Left kidney (tissue), 2 donors: ENCODE measurements around the gene FAM219A. TPM values are rescaled to one million over a fixed set of nuclear protein-coding genes. Genes with fewer than 3 reads are reported as not detected.
A peak's percentile ranks its signal among the peaks of the same experiment; 100 is the strongest.
"Not testable (repeated sequence)": the region's sequence is repeated elsewhere in the genome, so short reads cannot be mapped to it uniquely, and the experiment has no call there.

ENCODE experiments used
- DNase-seq: peaks from one replicate; pipeline ENCODE4 v3.0.0-alpha.2; 2013
- polyA plus RNA-seq: library from polyadenylated mRNA; unstranded; fragments of 120-200 nt; gene quantifications from one replicate; pipeline ENCODE4 v1.2.1, GENCODE V29; 2013; ENCODE audit not compliant: insufficient read length

Gene FAM219A
- polyA plus RNA-seq, 1 donor, result 13.0 TPM

DNA sequence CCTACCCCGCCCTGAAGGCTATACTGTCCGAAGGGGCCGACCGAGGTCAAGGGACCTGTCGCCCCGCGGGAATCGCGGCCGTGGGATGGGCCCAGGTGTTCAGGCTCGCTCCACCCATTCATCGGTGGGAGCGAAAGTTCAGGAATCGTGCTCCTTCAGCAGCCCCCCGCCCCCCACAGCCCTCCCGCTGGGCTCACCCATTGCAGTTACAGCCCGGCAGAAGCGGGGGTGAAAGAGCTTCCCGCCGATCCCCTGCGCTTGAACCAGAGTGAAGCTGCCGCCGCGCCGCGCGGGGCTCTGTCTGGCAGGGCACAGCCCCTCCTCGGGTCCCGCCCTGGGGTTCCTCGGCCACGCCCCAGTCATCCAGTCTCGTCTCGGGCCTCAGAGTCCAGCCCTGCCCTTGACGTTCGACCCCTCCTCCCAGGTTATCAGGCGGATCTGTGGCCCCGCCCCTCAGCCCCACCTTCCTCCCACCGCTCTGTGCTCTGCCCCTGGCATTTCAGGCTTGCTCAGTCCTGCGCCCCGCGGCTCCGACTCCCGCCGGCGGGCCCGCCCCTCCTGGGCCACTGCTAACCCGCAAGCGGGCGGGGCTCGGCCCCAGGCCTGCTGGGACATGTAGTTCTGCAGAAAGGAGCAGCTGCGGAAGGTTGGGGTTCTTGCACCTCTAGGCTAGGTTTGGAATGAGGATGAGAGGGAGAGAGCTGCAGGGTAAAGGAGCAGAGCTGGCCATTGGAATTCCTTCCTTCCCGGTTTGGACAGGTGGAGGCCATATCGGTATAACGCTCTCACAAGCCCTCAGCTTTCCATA lies 81.6 kb downstream of the FAM219A start, which contains the start of gene MYORG:
TSS of gene MYORG (minus strand) at position 303 of the 808 bp plus-strand sequence. CDS start 3,955 bp downstream, outside the sequence.
- peak; percentile 86 for DNase-seq

DNA sequence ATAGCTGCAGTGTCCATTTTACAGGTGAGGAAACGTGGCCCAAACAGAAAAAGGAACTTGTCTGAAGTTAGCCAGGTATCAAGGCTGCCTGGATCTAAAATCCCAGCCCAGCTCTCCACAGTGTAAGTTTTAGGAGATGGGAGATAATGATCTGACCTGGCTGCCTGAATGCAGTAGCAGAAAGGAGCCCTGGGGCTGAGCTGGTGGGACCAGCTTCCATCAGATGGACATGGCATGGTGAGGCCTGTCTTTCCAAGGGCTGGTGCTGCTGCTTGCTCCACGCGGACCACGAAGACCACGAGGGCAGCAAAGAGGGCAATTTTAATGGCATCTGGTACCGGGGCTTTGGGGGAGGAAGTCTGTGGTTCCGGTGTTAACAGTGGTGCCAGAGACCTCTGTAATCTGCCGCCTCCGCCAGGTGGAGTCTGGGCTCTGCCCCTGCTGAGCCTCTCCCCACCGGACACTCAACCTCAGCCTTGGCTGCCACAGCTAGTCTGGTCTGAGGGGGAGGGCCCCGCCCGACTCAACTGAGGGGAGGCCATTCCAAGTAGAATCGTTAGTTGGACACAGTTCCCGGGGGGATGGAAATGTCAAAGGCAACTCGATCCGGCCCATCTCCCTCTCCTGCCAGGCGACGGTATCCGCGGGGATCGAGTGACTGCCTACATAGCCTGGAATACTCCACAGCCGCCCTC lies 82.3 kb downstream of the FAM219A start:
- DNase-seq, result peak; percentile 50

DNA sequence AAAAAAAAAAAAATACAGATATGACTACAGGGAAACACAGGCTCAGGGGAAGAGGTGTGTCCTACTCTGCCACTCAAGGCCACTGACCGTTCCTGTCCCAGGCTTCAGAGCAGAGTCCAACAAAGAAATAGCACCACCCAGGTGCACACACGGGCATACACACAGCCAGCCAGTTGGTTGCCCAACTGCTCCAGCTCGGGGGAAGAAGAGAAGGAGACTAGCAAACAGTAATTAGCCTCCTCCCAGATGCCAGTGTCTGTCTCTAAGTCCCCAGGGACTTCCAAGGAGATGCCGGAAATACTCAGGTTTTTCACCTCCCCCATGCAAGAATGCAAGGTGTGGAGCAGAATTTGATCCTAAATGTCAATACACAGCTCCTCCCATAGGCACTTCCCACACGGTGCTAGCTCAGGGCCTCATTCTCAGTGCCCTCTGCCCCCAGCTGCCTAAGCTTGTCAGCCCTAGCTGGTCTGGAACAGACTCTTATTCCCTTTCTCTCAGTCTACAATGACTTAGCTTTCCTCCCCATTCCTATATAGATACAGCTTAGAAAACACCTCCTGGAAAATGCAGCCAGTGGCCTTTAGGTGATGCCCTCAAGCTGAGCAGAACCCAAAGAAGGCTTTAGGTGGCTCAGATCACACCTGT lies 83.3 kb downstream of the FAM219A start:
- DNase-seq, result no peak

DNA sequence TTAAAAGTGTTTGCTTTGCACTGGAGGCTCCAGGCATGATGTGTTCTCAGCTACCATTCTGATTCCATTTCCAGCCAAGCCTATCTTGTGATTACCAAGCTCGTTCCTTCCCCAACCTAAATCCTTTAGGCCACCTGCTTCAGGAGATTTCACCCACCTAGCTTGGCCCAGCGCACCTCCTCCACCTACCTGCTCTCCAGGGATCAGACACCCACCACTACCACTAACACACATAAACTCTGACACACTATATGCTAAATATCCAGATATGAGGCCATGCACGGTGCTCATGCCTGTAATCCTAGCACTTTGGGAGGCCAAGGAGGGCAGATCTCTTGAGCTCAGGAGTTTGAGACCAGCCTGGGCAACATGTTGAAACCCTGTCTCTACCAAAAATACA lies 84.0 kb downstream of the FAM219A start:
- DNase-seq, result no peak

DNA sequence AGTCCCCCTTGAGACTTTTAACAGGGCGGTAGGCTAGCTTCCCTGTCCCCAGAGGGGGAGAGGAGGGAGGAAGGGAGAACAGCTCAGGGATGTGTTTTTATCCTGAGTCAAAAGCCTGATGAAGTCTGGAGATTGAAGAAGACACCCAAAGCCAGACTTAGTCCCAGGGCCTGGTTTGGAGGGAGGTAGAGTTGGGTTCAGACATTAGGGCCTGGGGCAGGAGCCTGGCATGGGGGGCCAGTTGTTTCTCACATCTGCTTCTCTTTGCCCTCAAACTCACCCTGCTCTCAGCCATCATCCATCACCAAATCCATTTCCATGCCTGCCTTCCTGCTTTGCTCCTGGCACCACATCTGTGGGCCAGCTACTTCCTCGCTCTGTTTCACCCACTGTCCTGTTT lies 84.6 kb downstream of the FAM219A start:
- no peak for DNase-seq

DNA sequence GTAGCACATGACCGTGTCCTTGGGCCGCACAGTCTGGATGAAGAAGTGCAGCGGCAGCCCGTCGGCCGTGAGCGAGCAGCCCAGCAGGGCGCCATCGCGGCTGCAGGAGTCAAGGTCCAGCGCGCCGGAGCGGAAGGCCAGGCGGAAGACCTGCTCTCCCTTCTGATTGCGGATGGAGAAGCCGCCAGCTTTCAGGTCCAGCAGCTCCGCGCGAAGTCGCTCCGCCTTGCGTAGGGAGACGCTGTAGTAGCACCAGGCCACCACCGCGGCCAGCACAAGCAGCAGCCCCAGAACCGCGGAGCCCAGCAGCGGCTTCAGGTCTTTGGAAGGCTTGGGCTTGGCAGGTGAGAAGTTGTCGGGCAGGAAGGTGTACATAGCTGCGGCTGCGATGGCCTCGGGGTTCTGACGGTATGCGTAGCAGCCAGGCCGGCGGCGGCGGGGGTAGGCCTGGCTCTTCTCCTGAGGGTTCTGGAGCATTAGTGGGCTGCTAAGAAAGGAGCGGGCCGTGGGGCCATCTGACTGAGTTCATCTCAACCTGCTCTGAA lies 85.8 kb downstream of the FAM219A start:
- DNase-seq, result peak; percentile 32

DNA sequence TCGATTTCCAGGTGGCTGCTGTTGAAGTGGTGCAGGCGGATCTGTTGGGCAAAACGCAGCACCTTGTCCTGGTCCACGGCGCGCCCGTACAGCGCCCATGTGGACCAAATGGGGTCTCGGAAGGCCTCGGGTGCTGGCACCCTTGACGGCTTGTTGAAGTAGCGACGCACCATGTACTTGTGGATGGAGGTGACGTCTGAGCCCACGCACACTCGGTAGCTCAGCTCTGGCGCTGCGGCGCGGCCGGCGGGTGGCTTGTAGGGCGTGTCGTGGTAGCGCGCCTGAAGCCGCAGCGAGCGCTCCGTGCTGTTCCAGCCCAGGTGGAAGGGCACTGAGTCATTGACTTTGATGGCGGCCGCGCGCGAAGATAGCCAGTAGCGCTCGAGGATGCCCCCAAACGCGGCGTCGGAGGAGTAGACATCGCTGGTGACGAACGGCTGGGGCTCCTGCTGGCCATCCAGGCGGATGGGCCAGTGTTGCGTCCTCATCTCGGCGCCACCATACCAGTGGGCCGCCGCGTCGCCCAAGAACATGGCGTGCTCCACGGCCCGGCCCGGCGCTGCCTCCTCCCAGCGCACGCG lies 86.4 kb downstream of the FAM219A start:
- no peak for DNase-seq

DNA sequence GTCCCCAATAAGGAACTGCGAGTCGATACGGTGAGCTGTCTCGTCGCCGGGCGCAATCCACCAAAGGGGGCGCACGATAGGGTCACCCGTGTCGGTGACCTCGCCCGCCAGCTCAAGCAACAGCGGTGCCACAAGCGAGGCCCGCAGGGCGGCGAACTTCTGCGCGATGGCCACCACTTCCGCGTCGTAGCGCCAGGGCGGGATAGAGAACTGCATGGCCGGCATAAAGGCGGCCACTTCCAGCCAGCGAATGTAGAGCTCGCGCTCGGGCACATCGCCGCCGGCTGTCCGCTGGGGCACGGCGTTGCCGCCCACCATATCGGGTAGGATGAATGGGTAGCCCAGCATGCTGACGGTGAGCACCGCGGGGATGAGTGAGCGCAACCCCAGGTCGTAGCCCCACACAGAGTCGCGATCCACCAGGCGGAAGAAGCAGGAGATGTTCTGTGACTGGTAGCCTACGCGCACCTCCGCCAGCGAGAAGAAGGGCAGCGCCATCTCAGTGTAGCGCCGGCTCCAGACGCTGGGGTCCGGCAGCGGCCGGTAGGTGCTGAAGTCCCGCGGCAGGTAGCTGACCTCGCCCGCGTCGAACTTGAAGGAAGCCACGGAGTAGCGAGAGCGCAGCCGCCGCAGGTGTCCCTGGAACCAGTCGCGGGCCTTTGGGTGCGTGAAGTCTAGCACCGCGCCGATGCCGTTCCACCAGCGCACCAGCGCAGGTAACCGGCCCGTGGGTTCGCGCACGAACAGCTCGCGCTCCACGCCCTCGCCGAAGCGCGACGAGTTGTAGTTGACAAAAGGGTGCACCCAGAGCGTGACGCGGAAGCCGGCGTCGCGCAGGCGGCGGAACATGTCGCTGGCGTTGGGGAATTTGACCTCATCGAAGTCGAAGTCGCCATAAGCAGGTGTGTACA lies 87.1 kb downstream of the FAM219A start:
- no peak for DNase-seq

DNA sequence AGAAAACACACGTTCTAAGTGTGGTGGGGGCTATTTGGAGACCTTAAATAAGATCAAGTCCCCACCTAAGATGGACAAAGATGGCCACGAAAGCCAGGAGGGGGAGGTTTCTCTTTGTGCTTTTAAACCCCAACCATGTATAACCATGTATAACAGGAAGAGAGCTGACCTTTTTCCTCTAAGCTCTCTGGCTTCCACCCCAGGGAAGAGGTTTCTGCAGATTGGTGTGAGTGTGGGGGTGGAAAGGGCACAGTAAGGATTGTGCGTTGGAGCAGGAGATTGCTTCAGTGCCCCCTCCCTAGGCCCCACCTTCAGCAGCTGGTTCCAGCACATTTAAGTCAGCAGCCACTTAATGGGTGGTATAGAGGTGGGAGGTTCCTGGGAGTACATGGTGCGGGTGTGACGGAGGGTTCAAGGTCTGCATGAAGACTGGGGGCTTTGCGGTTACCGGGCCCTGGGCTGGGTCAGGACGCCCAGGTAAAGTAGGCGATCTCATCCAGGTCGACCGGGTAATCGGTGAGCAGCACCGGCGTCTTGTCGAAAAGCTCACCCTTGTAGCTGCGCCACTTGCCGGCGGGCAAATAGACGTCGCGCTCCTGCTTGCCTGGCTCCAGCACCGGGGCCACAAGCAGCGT lies 87.9 kb downstream of the FAM219A start:
- DNase-seq, result no peak

DNA sequence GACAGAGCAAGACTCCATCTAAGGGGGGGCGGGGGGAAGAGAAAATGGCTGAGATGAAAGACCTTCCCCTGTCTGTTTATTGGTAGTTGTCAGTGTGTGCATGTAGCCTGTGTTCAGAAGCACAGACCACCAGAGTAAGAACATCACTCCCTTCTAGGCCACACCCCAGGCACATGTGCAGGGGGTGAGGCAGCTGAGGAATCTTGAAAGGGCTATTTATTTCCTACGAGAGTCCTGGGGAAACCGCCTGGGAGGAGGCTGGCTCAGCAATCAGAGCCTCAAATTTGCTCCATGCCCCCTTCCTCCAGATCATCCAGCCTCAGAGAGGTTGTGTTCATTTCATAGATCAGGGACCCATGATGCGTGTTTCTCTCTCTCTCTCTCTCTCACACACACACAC lies 88.7 kb downstream of the FAM219A start:
- DNase-seq, result no peak

DNA sequence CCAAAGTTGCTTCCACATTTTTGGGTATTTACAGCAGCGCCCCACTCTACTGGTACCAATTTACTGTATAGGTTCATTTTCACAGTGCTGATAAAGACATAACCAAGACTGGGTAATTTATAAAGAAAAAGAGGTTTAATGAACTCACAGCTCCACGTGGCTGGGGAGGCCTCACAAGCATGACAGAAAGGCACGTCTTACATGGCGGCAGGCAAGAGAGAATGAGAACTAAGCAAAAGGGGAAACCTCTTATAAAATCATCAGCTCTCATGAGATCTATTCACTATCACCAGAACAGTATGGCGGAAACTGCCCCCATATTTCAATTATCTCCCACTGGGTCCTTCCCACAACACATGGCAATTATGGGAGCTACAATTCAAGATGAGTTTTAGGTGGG lies 89.6 kb downstream of the FAM219A start:
- DNase-seq, result not testable (repeated sequence)

DNA sequence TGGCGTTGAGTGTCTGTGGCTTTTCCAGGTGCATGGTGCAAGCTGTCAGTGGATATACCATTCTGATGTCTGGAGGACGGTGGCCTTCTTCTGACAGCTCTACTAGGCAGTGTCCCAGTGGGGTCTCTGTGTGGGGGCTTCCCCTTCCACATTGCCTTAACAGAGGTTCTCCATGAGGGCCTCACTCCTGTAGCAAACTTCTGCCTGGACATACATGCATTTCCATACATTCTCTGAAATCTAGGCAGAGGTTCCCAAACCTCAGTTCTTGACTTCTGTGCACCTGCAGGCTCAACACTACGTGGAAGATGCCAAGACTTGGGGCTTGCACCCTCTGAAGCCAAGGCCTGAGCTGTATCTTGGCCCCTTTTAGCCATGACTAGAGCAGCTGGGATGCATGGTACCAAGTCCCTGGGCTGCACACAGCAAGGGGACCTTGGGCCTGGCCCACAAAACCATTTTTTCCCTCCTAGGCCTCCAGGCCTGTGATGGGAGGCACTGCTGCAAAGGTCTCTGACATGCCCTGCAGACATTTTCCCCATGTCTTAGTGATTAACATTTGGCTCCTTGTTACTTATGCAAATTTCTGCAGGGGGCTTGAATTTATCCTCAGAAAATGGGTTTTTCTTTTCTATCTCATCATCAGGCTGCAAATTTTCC lies 90.5 kb downstream of the FAM219A start:
- not testable (repeated sequence) for DNase-seq

DNA sequence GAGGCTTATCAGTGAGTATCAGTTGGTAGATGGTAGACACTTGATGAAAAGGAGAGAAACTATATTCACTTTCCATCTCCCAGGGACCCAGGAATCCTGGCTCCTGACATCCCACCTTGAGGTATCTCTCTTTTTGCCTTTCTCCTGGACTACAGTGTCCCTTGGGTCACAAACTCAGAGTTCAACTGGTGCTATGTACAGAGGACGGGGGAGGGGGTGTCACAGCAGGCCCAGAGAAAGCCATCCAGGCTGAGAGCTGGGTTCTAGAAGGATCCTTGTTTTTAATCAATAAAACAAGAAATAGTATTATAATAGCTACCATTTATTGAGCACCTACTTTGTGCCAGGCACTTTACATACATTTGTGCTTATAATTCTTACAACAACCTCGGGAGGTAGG lies 92.0 kb downstream of the FAM219A start:
- DNase-seq, result no peak

DNA sequence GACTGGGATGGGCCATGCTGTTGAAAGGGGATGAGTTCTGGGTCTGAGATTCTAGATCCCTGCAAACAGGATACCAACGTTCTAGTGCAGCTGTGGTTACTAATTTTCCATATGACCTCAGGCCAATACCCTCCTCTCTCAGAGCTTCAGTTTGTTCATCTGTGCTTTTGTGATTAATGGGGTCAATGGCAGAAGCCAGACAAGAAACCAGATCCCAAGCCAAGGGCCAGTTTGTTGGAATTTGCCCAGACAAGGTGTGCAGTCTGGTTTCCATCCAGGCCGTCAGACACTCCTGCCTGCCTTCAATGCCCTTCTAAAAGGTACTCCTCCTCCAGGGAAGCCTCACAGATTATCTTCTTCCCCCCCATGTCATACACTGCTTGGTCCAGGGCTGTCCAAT lies 93.1 kb downstream of the FAM219A start:
- DNase-seq, result no peak

DNA sequence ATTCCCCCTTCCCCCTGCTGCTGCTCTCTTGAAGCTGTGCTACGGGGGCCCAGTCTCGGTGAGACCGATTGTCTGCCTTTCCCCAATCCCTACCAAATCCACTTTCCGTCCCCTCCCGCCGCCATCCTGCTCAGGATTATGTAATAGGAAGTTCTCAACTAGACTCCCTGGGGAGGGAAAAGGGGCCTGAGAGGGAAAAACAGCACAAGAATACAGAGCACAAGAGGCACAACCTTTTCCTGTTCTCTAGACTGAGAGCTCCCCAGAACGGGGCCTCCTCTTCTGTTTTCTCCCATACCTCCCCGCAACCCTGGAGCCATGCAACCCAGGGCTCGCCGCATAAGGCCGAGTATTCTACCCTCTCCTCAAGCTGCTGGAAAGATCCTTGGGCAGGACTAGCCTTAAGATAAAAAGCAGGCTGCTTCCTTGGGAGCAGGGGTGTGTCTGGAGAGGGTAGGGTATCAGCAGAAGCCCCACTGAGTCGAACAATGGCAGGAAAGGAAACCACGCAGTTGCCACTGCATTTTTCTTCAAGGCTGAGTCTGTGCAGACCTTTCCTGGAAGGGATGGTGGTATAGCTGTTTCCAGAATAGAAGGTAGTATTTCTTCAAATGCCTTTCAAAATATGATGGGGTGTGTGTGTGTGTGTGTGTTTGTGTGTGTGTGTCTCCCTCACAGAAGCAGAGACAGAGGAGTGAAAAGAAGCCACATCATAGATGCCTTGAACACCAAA lies 94.6 kb downstream of the FAM219A start:
- DNase-seq, result no peak

DNA sequence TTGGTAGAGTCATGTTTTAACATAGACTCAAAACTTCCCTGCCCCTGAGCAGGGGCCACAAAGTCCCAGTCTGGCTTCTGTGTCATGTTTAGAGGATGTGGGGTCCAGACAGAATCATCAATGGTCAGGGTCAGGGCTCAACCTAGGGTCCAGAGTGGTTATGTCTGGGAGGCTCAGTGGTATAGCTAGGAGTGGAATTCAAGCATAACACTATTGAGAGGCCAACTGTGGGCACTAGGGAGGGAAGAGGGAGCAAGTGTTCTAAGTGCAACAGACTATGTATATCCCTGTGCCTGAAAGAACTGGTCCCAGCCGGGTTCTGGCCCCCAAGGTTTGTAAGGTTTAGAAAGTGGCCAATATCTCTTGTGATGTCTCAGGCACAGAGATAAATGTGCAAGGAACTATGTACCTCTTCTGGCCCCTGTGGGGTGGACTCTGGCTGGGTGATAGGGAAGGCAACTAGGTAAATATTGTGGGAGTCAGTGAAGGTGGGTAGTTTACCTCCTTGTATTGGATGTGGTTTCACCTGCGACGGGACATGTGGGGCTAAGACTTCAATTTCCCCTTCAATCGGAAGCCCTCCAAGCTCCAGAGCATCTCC lies 95.7 kb downstream of the FAM219A start:
- no peak for DNase-seq

DNA sequence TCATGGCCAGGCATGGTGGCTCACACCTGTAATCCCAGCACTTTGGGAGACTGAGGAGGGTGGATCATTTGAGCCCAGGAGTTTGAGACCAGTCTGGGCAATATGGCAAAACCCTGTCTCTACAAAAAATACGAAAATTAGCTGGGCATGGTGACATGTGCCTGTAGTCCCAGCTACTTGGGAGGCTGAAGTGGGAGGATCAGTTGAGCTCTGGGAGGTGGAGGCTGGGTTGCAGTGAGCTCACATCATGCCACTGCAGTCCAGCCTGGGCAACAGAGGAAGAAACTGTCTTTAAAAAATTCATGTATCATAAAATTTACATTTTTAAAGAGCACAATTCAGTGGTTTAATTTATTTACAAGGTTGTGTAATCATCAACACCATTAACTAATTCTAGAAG lies 105.4 kb downstream of the FAM219A start:
- not testable (repeated sequence) for DNase-seq

DNA sequence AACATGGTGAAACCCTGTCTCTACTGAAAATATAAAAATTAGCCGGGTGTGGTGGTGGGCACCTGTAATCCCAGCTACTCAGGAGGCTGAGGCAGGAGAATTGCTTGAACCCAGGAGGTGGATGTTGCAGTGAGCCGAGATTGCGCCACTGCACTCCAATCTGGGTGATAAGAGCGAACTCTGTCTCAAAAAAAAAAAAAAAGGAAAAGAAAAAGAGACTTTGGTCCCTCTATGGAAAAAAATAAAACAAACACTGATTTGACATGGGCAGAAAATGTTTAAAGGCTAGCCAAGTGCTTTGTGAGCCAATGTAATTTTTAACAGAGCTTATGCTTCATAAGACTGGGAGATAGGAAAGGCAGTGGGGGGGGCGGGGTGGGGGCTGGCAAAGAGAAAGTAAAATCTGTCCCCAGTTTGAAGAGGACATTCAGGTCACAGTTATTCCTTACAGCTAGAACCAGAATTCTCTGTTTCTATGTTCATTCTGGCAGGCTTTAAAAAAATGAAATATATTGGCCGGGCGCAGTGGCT lies 106.2 kb downstream of the FAM219A start:
- DNase-seq, result not testable (repeated sequence)

DNA sequence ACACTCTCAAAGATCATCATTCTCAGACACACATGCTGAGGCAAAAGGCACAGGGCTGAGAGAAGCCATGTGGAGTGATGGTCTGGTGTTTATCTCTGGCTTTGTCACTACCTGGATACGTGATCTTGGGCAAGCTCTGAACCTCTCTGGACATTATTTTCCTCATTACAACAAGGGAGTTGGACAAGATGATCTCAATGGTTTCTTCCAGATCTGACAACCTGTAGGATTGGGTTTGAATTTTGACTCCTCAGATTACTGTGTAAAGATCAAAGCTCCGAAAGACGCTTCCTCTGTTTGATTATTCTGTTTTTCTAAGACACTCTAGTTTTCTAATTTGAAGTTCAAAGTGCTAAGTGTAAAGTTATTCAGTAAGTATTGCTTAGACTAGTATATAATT lies 109.0 kb downstream of the FAM219A start:
- DNase-seq, result no peak
